DOHH2 (cell line): ENCODE measurements around the gene CAMP.

Experiments used
- H3F3A ChIP-seq: fragments of 200-600 bp; sonication (generic), shearing (Covaris generic); 2 replicates; pipeline ENCODE4 v1.6.0; 2016; ENCODE audit warnings: antibody characterized with exemption, mild to moderate bottlenecking; ENCODE audit not compliant: control insufficient read depth, insufficient read depth
- H3K27ac ChIP-seq: fragments of 200-600 bp; sonication (generic); 2 replicates; pipeline ENCODE4 v1.5.1; 2014; ENCODE audit warnings: low read depth, mild to moderate bottlenecking, low read length, moderate library complexity
- H3K27me3 ChIP-seq: fragments of 200-600 bp; sonication (generic); 2 replicates; pipeline ENCODE4 v1.6.1; 2014; ENCODE audit warnings: mild to moderate bottlenecking, low read length, mixed read lengths; ENCODE audit not compliant: control insufficient read depth
- H3K36me3 ChIP-seq: fragments of 200-600 bp; sonication (generic); 2 replicates; pipeline ENCODE4 v1.6.1; 2014; ENCODE audit warnings: mild to moderate bottlenecking, low read length, moderate library complexity, mixed read lengths; ENCODE audit not compliant: control insufficient read depth
- H3K4me1 ChIP-seq: fragments of 200-600 bp; sonication (generic); 2 replicates; pipeline ENCODE4 v1.6.1; 2014; ENCODE audit warnings: mild to moderate bottlenecking, low read length, mixed read lengths; ENCODE audit not compliant: control insufficient read depth
- H3K4me2 ChIP-seq: fragments of 200-600 bp; sonication (generic); 2 replicates; pipeline ENCODE4 v1.6.0; 2014; ENCODE audit warnings: mild to moderate bottlenecking, low read length, moderate library complexity
- H3K4me3 ChIP-seq: fragments of 200-600 bp; sonication (generic); 2 replicates; pipeline ENCODE4 v1.5.1; 2014; ENCODE audit warnings: mild to moderate bottlenecking, low read length, mixed read lengths
- H3K79me2 ChIP-seq: fragments of 200-600 bp; sonication (generic); 2 replicates; pipeline ENCODE4 v1.6.1; 2014; ENCODE audit warnings: mild to moderate bottlenecking, low read length, mixed read lengths; ENCODE audit not compliant: control insufficient read depth
- H3K9me2 ChIP-seq: fragments of 200-600 bp; sonication (generic); replicated peaks from 2 replicates; pipeline ENCODE4 v1.6.1; 2014; ENCODE audit warnings: mild to moderate bottlenecking, low read length, mixed read lengths; ENCODE audit not compliant: control insufficient read depth
- H3K9me3 ChIP-seq: fragments of 200-600 bp; sonication (generic); 2 replicates; pipeline ENCODE4 v1.6.1; 2014; ENCODE audit warnings: antibody characterized with exemption, low read length, mixed read lengths; ENCODE audit not compliant: control insufficient read depth, insufficient read depth
- H4K20me1 ChIP-seq: fragments of 200-600 bp; sonication (generic); 2 replicates; pipeline ENCODE4 v1.6.0; 2014; ENCODE audit warnings: low read depth, mild to moderate bottlenecking, antibody characterized with exemption, low read length, moderate library complexity; ENCODE audit not compliant: control insufficient read depth, insufficient read depth
- CTCF ChIP-seq: fragments of 200-600 bp; sonication (generic); IDR thresholded peaks from one replicate; pipeline ENCODE4 v1.5.1; 2014; ENCODE audit warnings: antibody characterized with exemption, mild to moderate bottlenecking, low read depth, low read length; ENCODE audit not compliant: poor library complexity, severe bottlenecking
- EZH2phosphoT487 ChIP-seq: fragments of 200-600 bp; sonication (generic); IDR thresholded peaks from 2 replicates; pipeline ENCODE4 v1.6.1; 2017; ENCODE audit warnings: borderline replicate concordance, mild to moderate bottlenecking, antibody characterized with exemption, low read length, moderate library complexity, mixed read lengths

Gene CAMP

GRCh38 chr3:48247401-48247811, 24.1 kb downstream of the CAMP start:
- peaks cover 51% of the 10 kb centered on the region for H3K36me3 ChIP-seq
- H3K4me2 ChIP-seq = no peak overlapping the region

GRCh38 chr3:48248095-48248850, 25.0 kb downstream of the CAMP start:
- TF ChIP-seq EZH2phosphoT487 = no peak
- no peak for TF ChIP-seq CTCF

More at GRCh38 chr3:48247401-48247811, 24.1 kb downstream of the CAMP start:
- H3K79me2 ChIP-seq = peaks cover 46% of the 10 kb centered on the region
- H3K4me3 ChIP-seq = no peak overlapping the region
- no peaks in the 10 kb centered on the region for H3K9me3 ChIP-seq
- peaks cover 2% of the 10 kb centered on the region; the same call in 1 of the 2 replicates for H3F3A ChIP-seq
- H3K27me3 ChIP-seq = no peaks in the 10 kb centered on the region
- no peak for TF ChIP-seq CTCF
- no peak for TF ChIP-seq EZH2phosphoT487
- no peaks in the 10 kb centered on the region for H3K9me2 ChIP-seq
- H3K27ac ChIP-seq = no peak overlapping the region
- H3K4me1 ChIP-seq = peaks cover 15% of the 10 kb centered on the region
- H4K20me1 ChIP-seq = no peaks in the 10 kb centered on the region

GRCh38 chr3:48256557-48256956, 33.3 kb downstream of the CAMP start:
- Histone ChIP-seq H3K4me3 (no peak overlapping the region), H3F3A (0 out of 2 replicates have a peak, but pooled peaks cover 6% of the 10 kb centered on the region), H3K4me1 (no peaks in the 10 kb centered on the region), H4K20me1 (no peaks in the 10 kb centered on the region), H3K9me3 (no peaks in the 10 kb centered on the region), H3K4me2 (no peak overlapping the region), H3K79me2 (peaks cover 50% of the 10 kb centered on the region), H3K36me3 (peaks cover 76% of the 10 kb centered on the region), H3K27me3 (no peaks in the 10 kb centered on the region), H3K9me2 (no peaks in the 10 kb centered on the region), H3K27ac (no peak overlapping the region)
- TF ChIP-seq EZH2phosphoT487 (no peak), CTCF (no peak)

More at GRCh38 chr3:48248095-48248850, 25.0 kb downstream of the CAMP start:
- H3K4me2 ChIP-seq = no peak overlapping the region
- H4K20me1 ChIP-seq = no peaks in the 10 kb centered on the region
- no peak overlapping the region for H3K27ac ChIP-seq
- H3K9me3 ChIP-seq = no peaks in the 10 kb centered on the region
- peaks cover 8% of the 10 kb centered on the region for H3K4me1 ChIP-seq
- peaks cover 52% of the 10 kb centered on the region for H3K36me3 ChIP-seq
- peaks cover 45% of the 10 kb centered on the region for H3K79me2 ChIP-seq
- H3K4me3 ChIP-seq = no peak overlapping the region
- H3F3A ChIP-seq = 0 out of 2 replicates have a peak, but pooled peaks cover 2% of the 10 kb centered on the region
- H3K27me3 ChIP-seq = no peaks in the 10 kb centered on the region
- H3K9me2 ChIP-seq = no peaks in the 10 kb centered on the region
